NCI-H2171 (cell line): ENCODE data around the gene GLUD1.
"Not testable (repeated sequence)": the region's sequence is repeated elsewhere in the genome, so short reads cannot be mapped to it uniquely, and the experiment has no call there.

Experiments used
- DNase-seq: peaks from one replicate; lab custom pipeline; 2025; lab: John Stamatoyannopoulos, UW

The GLUD1 gene

GRCh38 chr10:87094373-87095235 is at the start of gene GLUD1, which contains the start of gene SHLD2:
Gene GLUD1 (minus strand): TSS chr10:87094843. CDS start chr10:87094769, 74 bp downstream.
Gene SHLD2 (plus strand): TSS chr10:87095206. CDS start chr10:87151355, 56,149 bp downstream.
- peak; percentile 80 for DNase-seq

GRCh38 chr10:87143109-87143418 is 48.4 kb upstream of the GLUD1 start:
- DNase-seq = not testable (repeated sequence)

GRCh38 chr10:87142230-87143108 is 47.8 kb upstream of the GLUD1 start:
- DNase-seq = not testable (repeated sequence)

GRCh38 chr10:87137478-87137877 is 42.8 kb upstream of the GLUD1 start:
- DNase-seq = not testable (repeated sequence)

GRCh38 chr10:87134440-87134839 is 39.8 kb upstream of the GLUD1 start:
- DNase-seq = not testable (repeated sequence)

- not testable (repeated sequence) for DNase-seq
These were observed 39.3 kb upstream of the GLUD1 start for GRCh38 chr10:87133936-87134335.

- not testable (repeated sequence) for DNase-seq
These were observed 37.5 kb upstream of the GLUD1 start for GRCh38 chr10:87132176-87132575.

GRCh38 chr10:87127607-87128156 is 33.0 kb upstream of the GLUD1 start:
- DNase-seq = not testable (repeated sequence)

- DNase-seq = not testable (repeated sequence)
These were observed 32.4 kb upstream of the GLUD1 start for GRCh38 chr10:87127048-87127447.

- DNase-seq = not testable (repeated sequence)
These were observed 28.7 kb upstream of the GLUD1 start for GRCh38 chr10:87123351-87123750.

- not testable (repeated sequence) for DNase-seq
These were observed 24.4 kb upstream of the GLUD1 start for GRCh38 chr10:87119029-87119428.

GRCh38 chr10:87118122-87118521 is 23.5 kb upstream of the GLUD1 start:
- not testable (repeated sequence) for DNase-seq

- no peak for DNase-seq
These were observed 10.9 kb upstream of the GLUD1 start for GRCh38 chr10:87105446-87106124.

- DNase-seq = not testable (repeated sequence)
These were observed 10.1 kb upstream of the GLUD1 start for GRCh38 chr10:87104727-87105126.

GRCh38 chr10:87101996-87102395 is 7.4 kb upstream of the GLUD1 start:
- no peak for DNase-seq

- peak; percentile 32 for DNase-seq
These were observed 748 bp upstream of the GLUD1 start for GRCh38 chr10:87095236-87095945.

- DNase-seq = peak; percentile 4
These were observed 841 bp downstream of the GLUD1 start for GRCh38 chr10:87093632-87094372.

GRCh38 chr10:87092861-87093631 is 1.6 kb downstream of the GLUD1 start:
- DNase-seq = no peak

GRCh38 chr10:87092376-87092860 is 2.2 kb downstream of the GLUD1 start:
- no peak for DNase-seq
